SW480 (cell line): ENCODE measurements around the gene IDE.
"Not testable (repeated sequence)": the region's sequence is repeated elsewhere in the genome, so short reads cannot be mapped to it uniquely, and the experiment has no call there.

Experiments
- DNase-seq: peaks from one replicate; pipeline ENCODE4 v3.0.0-alpha.2; 2016; ENCODE audit warnings: low spot score

IDE gene

DNA sequence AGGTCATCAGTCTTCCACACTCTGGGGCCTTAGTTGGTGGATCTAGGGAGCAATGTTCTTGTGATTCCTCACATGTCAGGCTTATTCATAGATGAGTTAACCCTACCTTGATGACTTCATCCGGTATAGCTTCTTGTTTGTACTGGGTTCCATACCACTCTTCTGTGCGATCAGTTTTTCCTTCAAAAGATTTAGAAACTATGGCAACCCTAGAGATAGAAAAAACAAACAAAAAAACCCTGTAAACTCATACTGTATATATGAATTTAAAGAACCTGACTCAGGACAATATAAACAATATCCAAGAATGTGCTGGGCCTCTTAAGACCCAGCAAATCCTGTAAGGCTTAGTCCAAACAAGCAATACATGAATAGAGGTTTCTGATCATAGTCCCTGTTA lies 83.5 kb downstream of the IDE start:
- no peak for DNase-seq

DNA sequence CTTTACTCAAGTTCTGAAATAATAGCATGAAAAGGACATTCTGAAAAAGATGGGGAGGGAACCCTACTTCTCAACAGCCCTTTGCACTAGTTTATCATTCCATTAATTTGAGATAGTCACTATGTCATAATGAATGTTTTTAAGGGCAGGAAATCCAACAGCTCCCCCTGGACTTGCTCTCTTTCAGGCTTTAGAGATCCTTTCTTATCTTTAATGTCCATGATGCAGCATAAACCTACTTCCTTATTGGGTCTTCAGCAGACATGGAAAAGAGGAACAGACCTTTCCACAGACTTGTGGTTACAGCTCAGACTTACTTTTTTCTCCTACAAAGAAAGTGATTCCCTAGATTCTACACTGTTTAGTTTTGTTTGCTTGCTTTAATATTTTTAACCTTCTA lies 87.3 kb downstream of the IDE start:
- DNase-seq, result no peak

DNA sequence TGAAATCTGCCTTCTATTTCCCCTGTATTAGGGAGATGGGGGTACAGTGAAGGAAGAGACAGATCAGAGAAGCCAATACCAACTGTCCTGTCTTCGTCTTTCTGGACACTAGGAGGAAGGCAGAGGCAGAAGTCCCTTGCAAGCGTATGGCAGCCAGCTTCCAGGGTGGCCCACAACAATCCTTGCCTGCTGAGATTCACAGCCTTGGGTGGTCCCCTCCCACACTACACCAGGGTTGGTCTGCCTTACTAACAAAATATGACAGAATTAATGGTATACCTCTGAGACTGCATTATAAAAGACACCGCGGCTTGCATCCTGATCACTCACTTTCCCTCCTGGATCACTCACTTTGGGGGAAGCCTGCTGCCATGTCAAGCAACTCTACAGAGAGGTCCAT lies 90.4 kb downstream of the IDE start:
- DNase-seq, result no peak

DNA sequence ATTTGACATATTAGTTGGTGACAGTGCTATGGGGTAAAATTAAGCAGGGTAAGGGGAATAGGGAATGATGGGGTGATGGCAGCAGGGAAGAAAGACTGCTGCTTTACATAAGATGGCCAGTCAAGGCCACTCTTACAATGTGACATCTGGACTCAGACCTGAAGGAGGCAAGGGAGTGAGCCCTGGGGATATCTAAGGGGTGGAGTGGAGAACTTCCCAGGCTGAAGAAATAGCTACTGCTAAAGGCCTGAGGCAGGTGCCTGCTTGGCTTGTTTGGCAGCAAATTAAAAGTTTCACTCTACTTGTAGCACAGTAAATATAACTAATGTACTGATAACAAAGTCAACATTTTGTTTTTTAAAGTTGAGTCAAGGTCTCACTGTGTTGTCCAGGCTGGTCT lies 93.5 kb downstream of the IDE start:
- DNase-seq, result no peak

DNA sequence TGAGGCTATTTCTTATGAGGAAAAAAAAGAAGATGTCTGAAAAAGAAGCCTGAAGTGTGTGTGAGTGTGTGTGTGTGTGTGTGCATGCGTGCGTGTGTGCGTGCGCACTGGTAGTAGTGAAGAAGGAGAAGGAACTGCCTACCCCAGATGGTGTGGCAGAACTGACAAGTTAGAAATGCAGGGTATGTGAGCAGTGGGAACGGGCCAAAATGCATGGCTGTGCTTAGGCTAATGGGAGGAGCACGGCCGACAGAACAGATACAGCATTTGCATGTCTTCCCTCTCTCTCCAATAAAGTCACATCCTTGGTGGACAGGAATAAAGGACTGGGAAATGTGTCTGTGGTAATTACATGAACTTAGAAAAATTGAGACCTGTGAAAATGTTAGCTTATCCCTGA lies 94.3 kb downstream of the IDE start:
- DNase-seq, result no peak

DNA sequence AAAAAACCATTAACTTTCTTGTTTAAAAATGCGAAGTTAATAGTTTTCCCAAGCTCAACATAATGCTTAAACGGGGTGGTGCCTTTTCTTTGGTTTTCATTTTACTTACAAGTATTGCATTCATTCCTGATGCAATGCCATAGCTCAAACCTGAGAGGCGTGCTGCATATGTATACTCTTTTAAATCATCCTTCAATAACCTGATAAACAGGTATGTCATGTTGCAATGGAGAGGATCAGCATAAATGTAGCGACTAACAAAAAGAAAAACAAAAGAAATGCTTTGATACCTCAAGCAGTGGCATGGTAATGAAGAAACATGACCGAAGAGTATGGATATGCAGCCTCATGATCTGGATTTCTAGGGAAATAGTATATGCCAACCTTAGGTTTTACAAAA lies 95.4 kb downstream of the IDE start:
- DNase-seq, result no peak

DNA sequence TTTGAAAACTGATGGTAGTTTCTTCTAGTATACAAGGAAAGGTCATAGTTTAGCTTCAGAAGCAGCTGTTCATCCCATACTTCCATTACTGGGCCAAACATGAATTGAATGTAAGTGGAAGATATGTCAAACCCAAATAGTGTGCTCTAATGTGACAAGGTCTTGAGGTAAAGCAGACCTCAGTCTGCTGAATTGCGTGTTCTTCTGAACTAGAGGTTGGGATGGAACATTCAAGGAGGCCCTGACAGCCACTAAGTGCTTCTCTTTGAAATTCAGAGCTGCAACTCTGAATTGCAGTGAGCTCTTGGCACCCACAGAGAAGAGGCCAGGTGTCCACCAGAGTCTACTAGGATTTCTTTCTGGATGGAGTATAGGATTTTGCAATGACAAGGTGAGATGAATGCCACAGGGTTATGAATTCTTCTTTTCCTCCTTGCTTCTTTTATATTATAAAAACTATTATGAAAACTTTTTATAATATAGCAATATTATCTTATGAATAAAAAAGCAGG lies 98.5 kb downstream of the IDE start:
- no peak for DNase-seq

DNA sequence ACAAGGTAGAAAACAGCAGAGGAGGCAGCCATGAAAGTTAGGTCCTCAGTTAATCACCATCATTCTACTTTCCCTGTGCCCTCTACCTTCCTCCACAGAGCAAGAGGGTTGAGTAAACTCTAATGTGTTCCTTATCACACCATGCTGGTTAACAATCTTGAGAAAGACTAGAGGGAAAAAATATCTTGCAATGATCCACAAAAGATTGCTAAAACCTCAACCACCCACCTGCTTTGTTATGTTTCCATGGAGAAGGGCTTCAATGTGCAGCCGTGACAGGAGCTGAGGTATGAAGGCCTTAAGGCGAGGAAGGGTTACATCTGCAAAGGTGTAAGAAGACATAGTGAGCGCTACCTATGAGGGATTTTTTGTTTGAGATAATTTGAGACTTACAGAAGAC lies 103.9 kb downstream of the IDE start:
- no peak for DNase-seq

DNA sequence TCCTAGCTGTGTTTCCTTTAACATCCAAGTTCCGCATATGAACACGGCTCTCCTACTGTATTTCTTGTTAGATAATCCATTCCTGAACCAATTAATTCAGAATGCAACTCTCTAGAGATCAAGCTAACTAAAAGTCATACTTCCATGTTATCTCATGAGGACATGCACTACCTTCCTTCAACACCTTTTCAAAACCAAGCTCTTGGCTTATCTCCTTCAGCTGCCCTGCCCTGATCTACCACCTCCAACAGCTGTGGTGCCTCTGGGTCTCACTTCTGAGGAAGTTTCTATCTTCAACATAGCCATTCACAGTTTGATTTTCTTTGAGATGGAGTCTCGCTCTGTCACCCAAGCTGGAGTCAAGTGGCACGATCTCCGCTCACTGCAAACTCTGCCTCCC lies 109.5 kb downstream of the IDE start:
- DNase-seq, result no peak

DNA sequence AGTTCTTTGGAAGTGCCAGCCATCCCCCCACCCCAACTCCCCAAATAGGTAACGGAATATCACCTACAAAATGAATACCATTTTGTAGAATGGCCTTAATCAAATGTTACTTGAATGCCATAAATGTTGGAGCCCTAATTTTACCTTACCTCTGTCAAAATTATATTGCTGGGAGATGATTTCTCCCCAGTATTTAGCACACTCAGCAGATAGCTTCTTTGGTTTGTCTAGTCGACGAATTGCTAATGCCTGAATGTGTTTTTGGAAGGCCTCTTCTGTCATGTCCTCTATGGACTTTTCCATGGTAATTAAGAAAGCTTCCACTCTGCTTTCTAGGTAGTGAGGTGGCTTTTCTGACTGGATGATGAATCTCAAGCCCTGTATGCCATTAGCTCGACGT lies 110.3 kb downstream of the IDE start:
- no peak for DNase-seq

DNA sequence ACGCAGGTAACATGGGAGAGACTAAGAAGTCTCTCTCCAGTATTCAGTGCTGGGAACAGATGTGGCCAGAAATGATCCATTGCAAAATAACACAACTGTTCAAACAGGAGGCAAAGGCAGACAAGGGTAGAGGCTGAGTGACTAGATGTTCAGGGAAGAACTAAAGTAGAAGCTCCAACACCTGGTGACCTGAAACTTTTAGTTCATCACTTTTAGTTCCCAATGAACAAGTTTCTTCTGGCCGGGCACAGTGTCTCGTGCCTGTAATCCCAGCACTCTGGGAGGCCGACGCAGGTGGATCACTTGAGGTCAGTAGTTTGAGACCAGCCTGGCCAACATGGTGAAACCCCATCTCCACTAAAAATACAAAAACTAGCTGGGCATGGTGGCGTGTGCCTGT lies 118.9 kb downstream of the IDE start:
- DNase-seq, result not testable (repeated sequence)

DNA sequence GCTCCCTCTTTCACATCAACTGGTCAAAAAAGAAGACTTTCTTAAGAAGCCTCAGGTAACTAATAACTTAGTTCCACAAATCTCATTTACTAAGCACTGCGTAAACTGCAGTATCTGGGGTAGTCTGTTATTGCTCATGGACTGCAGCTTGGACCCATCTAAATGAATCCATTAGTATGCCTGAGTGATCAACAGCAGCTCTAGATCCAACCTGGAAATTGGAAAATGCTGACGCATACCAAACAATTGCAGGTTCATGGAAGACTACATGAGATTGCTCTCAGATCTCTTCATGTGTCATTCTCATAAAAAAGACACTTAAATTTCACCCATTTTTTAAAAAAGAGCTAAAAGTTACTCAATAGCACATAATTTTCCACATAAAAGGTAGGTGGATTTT lies 121.6 kb downstream of the IDE start:
- DNase-seq, result no peak

DNA sequence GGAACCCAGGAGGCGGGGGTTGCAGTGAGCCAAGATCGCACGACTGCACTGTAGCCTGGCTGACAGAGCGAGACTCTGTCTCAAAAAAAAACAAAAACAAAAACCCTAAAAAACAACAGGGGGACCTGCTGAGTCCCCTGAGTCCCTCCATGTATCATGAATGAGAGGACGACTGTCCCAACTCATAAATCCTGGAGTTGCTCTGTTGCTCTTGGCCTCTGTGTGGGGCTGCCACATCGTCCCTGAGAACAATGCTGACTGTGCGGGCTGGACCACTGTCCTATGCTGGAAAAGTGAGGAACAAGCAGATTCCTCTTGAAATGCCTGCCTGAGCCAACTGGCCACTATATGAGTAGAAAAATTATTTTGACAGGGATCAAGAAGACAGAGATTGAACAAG lies 122.5 kb downstream of the IDE start:
- DNase-seq, result no peak

DNA sequence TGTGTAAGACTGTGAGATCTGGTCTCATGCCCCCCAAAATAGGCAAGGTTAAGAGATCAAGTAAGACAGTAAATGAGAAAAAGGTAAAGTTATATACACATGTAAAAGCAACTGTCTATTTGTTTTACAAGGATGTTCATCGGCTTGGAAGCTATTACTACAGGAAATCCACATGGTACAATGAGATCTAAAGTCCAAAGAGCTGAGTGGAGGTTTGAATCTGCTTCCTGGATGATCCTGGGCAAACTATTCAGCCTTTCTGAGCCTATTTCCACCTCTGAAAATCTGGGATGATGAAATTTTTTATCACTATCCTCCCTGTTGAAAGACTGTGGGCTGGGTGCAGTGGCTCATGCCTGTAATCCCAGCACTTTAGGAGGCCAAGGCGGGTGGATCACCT lies 123.0 kb downstream of the IDE start:
- DNase-seq, result no peak

DNA sequence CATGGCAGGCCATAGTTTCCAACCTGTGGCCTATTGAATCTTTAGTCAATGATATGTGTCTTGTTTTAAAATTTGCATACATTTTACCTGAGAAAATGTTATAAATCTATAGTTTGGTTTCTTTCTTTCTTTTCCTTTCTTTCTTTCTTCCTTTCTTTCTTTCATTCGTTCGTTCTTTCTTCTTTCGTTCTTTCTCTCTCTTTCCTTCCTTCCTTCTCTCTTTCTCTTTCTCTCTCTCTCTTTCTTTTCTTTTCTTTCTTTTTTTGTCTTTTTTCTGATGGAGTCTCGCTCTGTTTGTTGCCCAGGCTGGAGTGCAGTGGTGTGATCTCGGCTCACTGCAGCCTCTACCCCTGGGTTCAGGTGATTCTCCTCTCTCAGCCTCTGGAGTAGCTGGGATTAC lies 133.3 kb downstream of the IDE start:
- DNase-seq, result no peak

DNA sequence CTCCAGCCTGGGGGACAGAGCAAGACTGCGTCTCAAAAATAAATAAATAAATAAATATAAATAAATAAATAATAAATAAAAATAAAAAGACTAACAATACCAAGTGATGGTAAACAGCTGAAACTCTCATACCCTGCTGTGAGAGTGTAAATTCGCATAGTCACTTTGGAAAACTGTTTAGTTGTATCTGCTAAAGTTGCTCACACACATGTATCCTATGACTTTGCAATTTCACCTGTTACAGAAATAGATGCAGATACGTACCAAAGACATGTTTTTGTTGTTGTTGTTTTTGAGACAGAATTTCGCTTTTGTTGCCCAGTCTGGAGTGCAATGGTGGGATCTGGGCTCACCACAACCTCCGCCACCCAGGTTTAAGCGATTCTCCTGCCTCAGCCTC lies 135.7 kb downstream of the IDE start:
- DNase-seq, result no peak

DNA sequence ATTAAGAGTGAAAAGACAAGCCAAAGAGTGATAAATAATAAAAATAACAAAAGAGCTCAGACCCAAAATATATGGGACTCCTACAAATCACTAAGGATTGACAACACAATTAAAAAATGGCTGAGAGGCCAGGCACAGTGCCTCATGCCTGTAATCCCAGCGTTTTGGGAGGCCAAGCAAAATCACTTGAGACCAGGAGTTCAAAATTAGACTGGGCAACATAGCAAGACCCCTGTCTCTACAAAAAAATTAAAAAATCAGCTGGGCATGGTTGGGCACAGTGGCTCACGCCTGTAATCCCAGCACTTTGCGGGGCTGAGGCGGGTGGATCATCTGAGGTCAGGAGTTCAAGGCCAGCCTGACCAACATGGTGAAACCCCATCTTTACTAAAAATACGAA lies 137.3 kb downstream of the IDE start:
- no peak for DNase-seq

DNA sequence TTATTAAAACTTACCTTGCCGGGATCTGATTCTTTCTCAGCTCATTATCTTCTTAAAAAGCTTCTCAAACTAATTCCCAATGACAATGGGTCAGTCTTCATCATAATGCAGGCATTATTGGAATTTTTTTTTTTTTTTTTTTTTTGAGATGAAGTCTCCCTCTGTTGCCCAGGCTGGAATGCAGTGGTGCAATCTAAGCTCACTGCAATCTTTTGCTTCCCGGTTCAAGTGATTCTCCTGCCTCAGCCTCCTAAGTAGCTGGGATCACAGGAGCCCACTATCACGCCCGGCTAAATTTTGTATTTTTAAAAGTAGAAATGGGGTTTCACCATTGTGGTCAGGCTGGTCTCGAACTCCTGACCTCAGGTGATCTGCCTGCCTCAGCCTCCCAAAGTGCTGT lies 137.8 kb downstream of the IDE start:
- DNase-seq, result not testable (repeated sequence)

DNA sequence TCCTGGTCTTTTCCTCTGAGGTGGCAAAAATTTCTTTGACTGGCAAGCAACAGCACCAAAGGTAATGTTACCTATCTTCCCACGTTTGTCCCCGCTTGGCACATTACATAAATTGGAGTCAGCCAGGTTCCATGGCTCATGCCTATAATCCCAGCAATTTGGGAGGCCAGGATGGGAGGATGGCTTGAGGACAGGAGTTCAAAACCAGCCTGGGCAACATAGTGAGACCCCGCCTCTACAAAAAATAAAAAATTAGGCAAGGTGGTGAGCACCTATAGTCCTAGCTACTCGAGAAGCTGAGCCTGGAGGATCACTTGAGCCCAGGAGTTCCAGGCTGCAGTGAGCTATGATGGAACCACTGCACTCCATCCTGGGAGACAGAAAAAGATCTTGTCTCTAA lies 139.5 kb downstream of the IDE start:
- DNase-seq, result no peak

DNA sequence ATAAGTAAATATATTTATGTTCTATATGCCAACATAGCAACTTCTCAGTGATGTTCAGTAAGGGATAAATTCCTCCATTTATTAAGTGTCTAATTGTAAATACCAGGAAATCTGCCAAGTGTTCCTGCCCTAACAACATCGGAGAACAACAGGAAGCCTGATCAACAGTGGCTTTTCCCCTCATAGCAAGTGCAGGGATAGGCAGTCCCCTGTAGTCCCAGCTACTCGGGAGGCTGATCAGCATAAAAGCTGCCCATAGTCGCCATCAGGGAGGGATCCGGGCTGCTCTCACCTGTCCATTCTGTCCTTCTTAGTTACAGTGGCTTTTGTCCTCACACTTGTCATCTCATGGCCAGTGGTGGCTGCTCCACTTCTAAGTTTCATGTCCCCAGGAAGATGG lies 141.3 kb downstream of the IDE start:
- no peak for DNase-seq

DNA sequence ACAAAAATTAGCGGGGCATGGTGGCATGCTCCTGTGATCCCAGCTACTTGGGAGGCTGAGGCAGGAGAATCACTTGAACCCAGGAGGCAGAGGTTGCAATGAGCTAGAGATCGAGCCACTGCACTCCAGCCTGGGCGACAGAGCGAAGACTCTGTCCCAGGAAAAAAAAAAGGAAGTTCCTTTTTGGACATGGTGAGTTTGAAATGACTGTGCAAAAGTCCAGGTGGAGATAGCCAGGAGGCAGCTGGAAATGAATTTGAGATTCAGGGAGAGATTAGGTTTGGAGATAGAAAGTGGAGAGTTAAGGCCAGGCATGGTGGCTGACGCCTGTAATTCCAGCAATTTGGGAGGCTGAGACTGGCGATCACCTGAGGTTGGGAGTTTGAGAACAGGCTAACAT lies 143.8 kb downstream of the IDE start:
- DNase-seq, result no peak

DNA sequence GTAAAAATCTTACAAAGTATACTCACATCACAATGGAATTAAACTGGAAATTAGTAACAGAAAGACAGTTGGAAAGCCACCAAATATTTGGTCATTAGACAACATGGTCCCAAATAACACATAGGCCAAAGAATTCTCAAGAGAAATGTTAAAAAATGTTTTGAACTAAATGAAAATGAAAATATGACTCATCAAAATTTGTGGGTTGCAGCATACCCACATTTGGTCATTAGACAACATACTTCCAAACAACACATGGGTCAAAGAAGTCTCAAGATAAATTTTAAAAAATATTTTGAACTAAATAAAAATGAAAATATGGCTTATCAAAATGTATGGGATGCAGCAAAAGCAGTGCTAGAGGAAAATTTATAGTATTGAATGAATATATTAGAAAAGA lies 152.3 kb downstream of the IDE start:
- DNase-seq, result no peak

DNA sequence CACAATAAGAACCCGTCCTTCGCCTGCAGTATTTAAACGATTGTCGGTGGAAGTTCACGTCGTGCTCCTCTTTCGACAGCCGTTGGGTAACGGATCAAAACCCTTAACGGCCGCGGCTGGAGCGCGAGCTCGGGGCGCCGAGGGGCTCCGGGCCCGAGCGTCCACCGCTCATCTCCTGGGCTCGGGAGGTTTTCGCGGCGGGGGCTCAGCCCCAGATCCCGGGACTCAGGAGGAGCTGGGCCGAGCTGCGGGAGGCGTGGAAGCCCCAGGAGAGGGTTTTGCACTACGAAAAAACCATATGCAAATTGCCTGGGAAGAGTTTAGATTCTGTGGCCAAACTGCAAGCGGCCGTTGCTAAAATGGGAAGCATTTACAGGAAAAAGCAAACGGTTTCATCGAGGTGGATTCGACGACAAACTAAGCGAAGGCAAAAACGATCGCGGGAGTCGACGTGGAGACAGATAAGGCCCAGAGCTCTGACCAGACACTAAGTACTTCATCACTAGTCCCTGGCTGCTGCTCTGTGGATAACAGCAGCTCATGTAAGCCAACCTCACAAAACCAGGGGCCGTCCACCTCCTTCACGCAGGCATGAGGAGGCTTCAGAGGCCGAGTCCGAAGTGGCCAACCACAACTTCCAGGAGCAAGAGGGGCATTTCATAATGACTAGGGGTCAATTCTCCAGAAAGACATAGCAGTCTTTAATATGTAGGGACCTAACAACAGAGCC lies 153.2 kb downstream of the IDE start:
- no peak for DNase-seq

DNA sequence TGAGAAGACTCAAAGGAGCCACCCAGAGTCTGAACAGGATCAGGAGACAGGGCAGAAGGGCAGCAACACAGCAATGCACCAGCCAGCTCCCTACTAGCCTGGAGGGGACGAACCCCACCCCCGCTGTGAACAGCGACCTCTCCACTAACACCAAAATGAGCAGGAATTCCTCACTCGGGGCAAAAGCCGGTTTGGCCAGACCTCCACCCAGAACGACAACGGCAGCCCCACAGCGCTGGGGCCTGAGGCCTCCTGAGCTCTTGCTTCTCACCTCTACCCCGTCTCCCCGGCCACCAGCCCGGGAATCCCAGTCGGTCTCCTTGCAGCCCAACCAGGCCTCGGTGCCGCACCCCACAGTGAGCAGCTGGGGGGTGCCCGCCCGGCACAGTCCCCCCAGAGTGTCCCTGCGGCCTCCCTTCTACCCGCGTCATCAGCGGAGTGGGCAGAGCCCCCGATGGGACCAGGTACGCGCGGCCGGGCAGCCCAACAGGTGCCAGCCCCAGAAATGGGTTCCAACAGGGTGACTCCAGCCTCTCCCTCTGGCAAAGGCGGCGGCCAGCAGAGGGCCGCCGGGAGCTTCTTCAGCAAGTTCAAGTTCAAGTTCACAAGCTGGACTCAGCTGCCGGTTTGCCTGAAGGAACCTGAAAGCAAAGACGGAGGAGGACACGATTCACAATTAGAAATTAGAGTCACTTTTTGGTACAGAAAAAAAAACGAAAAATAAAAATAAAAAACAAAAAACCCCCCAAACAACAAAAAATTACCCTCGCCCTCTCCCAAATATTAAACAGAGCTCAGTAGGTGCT lies 153.9 kb downstream of the IDE start:
- DNase-seq, result no peak
